NCI-H2107 treated with DMSO at 0.1 percent for 48 hours (cell line): Measurements from ENCODE around the gene CYBB.
"Not testable (repeated sequence)": the region's sequence is repeated elsewhere in the genome, so short reads cannot be mapped to it uniquely, and the experiment has no call there.

Experiments used
- DNase-seq: peaks from one replicate; lab custom pipeline; 2025; ENCODE audit not compliant: unreplicated experiment; lab: John Stamatoyannopoulos, UW

Gene CYBB

DNA sequence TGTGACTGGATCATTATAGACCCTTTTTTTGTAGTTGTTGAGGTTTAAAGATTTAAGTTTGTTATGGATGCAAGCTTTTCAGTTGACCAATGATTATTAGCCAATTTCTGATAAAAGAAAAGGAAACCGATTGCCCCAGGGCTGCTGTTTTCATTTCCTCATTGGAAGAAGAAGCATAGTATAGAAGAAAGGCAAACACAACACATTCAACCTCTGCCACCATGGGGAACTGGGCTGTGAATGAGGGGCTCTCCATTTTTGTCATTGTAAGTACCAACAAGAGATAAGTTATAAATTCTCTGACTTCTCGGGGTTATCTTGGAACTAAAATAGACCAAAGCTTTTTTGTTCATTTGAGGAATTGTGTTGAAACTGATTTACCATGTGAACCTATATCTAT lies at the start of gene CYBB:
TSS of gene CYBB (plus strand) at position 203 of the 400 bp plus-strand sequence. CDS start at position 222, 19 bp downstream.
- no peak for DNase-seq

GRCh38 chrX:37745354-37745753 lies 34.5 kb upstream of the CYBB start:
- DNase-seq, result peak; percentile 53

- DNase-seq, result no peak
These were observed 34.0 kb upstream of the CYBB start for GRCh38 chrX:37745835-37746217.

DNA sequence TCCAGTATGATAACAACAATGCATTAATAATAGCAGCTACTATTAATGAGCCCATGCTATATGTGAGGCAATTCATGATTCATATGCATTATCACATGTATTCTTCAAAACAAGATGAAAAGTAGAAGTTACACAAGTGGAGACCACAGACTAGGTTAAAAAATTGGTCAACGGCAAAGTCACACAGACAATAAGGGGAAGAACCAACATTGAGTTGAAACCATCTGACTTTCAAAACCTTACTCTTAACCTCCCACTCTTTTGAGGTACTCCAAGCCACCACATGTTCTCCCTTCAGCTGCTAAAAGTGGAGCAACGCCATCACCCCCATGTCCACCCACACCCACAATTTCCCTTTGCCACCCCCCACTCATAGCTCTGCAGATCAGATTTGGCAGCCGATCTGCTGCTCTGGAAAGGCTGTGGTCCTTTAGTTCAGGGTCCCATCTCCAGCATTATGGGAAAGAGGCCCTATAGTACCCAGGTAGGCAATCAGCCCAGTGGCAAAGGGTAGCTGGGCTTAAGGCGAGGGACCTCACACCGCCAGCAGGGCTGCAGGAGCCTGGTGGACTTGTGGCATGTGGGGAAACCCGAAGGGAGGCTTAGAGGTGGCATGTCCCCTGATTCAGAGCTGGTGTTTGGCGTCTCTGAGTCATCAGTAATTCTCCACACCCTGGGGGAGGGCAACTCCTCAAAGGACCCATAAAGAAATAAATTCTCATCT lies 33.5 kb upstream of the CYBB start:
- no peak for DNase-seq

DNA sequence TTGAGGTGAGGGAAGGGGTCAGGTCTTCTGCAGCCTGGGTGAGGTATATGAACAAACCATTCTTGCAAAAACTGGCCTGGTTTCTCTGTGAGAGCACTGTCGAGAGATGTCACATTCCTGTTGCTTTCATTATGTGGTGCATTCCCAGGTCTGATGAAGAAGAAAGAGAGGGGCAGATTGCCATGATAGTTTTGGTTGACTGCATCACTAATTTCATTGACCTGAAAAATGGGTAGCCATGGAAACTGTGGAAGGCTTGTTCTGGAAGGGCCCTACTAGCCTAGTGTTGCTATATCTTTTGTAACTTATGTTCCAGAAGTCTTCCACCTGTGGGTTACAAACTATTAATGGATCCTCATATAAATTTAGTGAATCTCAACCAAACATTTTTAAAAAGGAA lies 32.9 kb upstream of the CYBB start:
- no peak for DNase-seq

DNA sequence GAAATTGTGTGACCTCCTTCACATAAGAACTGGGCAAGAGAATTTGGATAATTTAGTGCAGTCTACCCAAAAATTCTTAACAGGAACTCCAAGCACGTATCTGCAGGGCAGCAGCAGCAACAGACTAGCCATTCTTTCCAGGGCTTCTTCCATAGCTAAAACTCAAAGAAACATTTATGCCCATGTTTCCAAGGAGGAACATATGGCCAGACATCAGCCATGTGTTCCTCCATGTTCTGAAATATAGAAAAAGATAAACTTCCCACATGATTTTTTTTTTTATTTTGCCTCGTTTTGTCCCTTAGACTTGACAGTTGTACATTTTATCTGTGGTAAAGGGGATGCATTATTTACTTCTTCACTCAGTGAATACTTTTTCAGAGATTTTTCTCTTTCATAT lies 27.6 kb upstream of the CYBB start:
- no peak for DNase-seq

GRCh38 chrX:37752936-37753335 lies 26.9 kb upstream of the CYBB start:
- no peak for DNase-seq

DNA sequence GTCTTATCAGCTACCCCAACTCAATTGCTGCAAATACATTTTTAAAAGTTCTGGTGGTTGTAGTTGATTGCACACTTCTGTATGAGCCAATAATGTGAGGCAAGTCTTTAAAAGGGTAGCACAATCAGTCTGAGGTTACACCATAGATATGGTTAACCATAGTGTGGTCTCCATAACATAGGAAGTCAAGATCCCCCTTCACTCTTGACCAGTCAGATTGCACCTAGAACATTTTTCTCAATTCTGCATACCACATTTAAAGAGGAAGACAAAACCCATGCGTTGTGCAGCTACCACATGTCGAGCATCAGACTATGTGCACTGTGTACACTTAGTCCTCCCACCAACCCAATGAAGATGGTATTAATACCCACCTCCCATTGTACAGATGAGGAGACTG lies 26.5 kb upstream of the CYBB start:
- DNase-seq, result no peak

- no peak for DNase-seq
These were observed 25.3 kb upstream of the CYBB start for GRCh38 chrX:37754516-37754915.

GRCh38 chrX:37755025-37755424 lies 24.8 kb upstream of the CYBB start:
- DNase-seq, result no peak

GRCh38 chrX:37757082-37757481 lies 22.8 kb upstream of the CYBB start:
- DNase-seq, result no peak

GRCh38 chrX:37759351-37759750 lies 20.5 kb upstream of the CYBB start:
- no peak for DNase-seq

DNA sequence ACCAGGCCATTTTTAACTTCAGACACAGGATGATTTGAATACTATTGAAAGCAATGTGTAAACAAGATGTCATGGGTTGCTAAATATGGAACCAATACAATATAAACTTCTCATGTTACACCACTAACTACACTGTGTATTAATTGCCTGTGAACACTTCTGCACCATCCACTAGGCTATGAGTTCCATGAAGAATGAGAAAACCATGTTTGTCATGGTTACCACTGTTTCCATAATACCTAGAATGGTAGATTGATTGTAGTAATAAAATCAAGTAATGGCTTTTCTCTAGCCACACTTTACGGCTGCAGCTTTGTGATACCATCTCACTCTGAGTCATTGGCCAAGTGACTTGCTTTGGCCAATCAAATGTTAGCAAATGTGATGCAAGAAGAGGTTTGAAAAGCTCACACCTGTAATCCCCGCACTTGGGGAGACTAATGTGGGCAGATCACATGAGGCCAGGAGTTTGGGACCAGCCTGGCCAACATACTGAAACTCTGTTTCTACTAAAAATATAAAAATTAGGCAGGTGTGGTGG lies 19.9 kb upstream of the CYBB start:
- DNase-seq, result no peak

DNA sequence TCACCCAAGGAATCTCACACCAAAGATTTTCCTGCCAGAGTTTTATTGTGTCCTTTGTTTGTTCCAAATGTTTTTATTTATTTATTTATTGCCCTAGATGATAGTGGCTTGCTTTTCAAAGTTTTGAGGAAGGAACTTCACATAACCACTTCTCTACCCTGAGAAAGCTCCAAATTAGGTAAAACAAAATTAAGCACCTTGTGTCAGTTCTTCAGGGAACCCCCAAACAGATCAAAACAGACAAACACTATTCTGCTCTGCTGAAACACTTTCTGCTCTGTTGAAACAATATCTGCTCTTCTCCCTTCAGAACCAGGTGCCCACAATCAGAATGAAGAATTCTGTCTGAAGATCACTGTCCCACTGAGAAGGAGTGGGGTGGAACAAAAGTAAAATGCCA lies 16.5 kb upstream of the CYBB start:
- DNase-seq, result no peak

DNA sequence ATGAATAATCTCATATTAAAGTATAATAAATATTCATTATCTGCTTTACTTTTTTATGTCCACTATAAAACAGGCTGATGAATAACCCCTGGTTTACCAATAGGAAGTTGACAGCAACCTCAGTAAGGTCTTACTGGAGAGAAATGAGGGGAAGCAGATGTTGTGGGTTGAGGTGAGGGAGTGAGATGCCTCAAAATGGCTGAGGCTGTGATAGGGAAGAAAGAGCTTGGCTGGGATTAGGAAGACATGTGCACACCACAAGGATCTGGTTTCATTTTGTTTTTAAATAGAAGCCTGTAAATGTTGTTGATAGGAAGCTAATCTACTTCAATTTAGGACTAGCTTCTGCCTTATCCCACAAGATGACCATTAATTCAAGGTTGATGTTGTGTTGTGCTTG lies 14.4 kb upstream of the CYBB start:
- no peak for DNase-seq

DNA sequence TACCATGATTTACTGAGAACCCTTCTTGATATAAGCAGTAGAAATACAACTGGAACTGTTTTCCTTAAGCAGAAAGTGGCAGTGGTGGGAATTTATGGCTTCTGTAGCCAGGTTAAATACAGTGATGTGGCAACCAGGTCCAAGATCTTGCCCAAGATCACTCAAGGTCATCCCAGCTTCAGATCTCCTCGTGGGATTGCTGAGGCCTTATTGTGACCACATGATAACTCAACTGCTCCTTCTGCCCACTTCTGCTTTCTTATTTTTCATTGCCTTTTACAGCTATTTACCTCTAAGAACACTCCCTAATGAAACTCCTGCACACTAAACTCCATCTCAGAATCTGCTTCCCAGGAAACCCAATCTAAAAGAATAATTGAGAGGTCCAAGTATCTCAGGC lies 12.4 kb upstream of the CYBB start:
- DNase-seq, result no peak

- not testable (repeated sequence) for DNase-seq
These were observed 11.0 kb upstream of the CYBB start for GRCh38 chrX:37768866-37769265.

DNA sequence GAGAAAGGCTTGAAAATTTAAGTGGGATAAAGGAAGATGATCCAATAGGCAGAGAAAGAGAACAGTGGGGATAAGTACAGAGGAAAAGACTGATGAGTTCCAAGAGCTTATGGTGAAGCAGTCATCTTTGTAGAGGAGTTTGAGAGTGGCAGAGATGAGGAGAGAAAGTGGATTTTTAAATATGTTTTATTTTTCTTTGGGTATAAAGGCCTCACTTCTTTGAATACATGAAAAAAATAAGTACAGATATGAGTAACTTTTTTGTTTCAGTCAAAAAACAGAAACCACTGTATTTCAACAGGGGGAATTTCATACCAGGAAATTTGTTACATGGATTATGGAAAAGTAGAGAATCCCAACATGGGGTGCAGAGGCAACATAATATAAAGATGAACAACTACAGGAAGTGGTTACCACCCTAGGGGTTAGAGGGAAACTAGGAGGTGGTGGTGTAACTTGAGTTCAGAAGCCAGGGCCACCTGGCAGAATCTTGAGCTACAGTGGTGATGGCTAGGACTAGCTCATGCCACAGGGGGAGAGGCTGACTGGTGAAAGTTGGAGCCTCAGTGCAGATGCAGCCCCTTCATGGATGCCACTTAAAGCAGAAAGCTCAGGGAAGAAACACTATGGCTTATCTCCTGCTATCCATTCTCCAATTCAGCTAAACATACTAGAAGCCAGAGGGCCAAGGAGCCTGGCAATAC lies 3.4 kb upstream of the CYBB start:
- no peak for DNase-seq

GRCh38 chrX:37776987-37777325 lies 2.9 kb upstream of the CYBB start:
- no peak for DNase-seq

DNA sequence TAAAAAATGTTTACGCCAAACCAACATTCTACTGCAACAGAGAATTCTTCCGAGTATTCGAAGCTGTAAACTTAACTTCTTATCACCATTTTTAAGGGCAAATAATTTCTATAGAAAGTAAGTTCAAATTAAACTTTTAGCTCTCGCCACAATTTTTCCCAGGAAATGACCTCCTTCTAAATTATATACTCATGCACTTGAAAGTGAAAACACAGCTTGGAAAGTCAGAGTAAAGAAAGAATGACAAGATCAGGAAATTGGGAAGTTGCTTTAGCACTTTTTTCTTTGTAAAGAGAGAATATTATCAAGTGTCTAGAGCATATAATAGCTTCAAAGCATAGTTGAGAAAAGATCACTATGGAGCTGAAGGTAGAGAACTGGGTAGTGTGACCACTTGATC lies 1.2 kb downstream of the CYBB start:
- no peak for DNase-seq

- DNase-seq, result no peak
These were observed 2.0 kb downstream of the CYBB start for GRCh38 chrX:37781814-37782213.

DNA sequence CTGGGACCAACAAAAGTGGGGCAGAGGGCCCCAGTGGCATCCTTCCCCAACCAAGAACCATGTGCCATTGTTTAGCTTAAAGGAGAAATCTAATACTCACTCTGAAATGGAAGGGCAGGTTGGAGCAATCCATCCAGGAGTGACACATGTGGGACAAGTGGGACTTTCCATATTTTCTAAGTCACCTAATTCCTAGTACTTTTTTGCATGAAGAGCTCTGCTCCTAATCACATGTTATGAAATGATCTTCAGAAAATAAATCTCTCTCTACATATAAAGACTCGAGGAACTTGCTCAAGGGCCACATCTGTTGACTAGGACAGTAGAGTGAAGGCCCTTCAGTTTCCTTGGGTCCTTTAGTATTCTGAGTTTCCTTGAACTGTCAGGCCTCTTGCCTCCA lies 2.5 kb downstream of the CYBB start:
- DNase-seq, result no peak

- no peak for DNase-seq
These were observed 3.4 kb downstream of the CYBB start for GRCh38 chrX:37783305-37783704.
